ENCODE results near the gene SRPK2.

GRCh38 chr7:105284014-105284413 is 104.7 kb downstream of the SRPK2 start:
- TF ChIP-seq, protein P1, sequence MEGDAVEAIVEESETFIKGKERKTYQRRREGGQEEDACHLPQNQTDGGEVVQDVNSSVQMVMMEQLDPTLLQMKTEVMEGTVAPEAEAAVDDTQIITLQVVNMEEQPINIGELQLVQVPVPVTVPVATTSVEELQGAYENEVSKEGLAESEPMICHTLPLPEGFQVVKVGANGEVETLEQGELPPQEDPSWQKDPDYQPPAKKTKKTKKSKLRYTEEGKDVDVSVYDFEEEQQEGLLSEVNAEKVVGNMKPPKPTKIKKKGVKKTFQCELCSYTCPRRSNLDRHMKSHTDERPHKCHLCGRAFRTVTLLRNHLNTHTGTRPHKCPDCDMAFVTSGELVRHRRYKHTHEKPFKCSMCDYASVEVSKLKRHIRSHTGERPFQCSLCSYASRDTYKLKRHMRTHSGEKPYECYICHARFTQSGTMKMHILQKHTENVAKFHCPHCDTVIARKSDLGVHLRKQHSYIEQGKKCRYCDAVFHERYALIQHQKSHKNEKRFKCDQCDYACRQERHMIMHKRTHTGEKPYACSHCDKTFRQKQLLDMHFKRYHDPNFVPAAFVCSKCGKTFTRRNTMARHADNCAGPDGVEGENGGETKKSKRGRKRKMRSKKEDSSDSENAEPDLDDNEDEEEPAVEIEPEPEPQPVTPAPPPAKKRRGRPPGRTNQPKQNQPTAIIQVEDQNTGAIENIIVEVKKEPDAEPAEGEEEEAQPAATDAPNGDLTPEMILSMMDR (IDR thresholded peaks at IDR 0.05) = no peak
- no peak for TF ChIP-seq POLR2A (IDR thresholded peaks at IDR 0.05)
